Endodermal cell (in vitro differentiated cells): Measurements from ENCODE around the gene PMFBP1. TPM values are rescaled to one million over a fixed set of nuclear protein-coding genes. Genes with fewer than 3 reads are reported as not detected.

Experiments
- DNase-seq: peaks from one replicate; pipeline ENCODE4 v3.0.0-alpha.2; 2017
- H3K27ac ChIP-seq: 2 replicates; pipeline ENCODE4 v1.5.1; 2013; ENCODE audit warnings: mild to moderate bottlenecking, low read depth, low read length, moderate library complexity
- H3K27me3 ChIP-seq: 2 replicates; pipeline ENCODE4 v1.6.1; 2013; ENCODE audit warnings: mild to moderate bottlenecking, low read length, moderate library complexity; ENCODE audit not compliant: insufficient read depth, control insufficient read depth, poor library complexity, severe bottlenecking
- H3K36me3 ChIP-seq: 2 replicates; pipeline ENCODE4 v1.7.0; 2013; ENCODE audit warnings: mild to moderate bottlenecking, low read length, moderate library complexity; ENCODE audit not compliant: control insufficient read depth, insufficient read depth
- H3K4me1 ChIP-seq: one replicate; pipeline ENCODE4 v1.7.0; 2013; ENCODE audit warnings: low read length; ENCODE audit not compliant: control insufficient read depth, insufficient read depth
- H3K4me3 ChIP-seq: 2 replicates; pipeline ENCODE4 v1.5.1; 2013; ENCODE audit warnings: mild to moderate bottlenecking, low read length, moderate library complexity
- H3K9ac ChIP-seq: 2 replicates; pipeline ENCODE4 v1.6.1; 2013; ENCODE audit warnings: mild to moderate bottlenecking, low read length, moderate library complexity; ENCODE audit not compliant: poor library complexity, severe bottlenecking; ENCODE audit errors: extremely low read depth
- H3K9me3 ChIP-seq: 2 replicates; pipeline ENCODE4 v1.6.1; 2013; ENCODE audit warnings: mild to moderate bottlenecking, low read length, moderate library complexity; ENCODE audit not compliant: control insufficient read depth
- H3K27ac Mint-ChIP-seq: 2 replicates; pipeline ENCODE4 v1.8.0; 2020; ENCODE audit warnings: mixed read lengths
- H3K27me3 Mint-ChIP-seq: 2 replicates; pipeline ENCODE4 v1.8.0; 2021; ENCODE audit warnings: mild to moderate bottlenecking, mixed read lengths; ENCODE audit not compliant: insufficient read depth
- H3K36me3 Mint-ChIP-seq: 2 replicates; pipeline ENCODE4 v1.8.0; 2020; ENCODE audit warnings: low read depth, mixed read lengths
- H3K4me1 Mint-ChIP-seq: 2 replicates; pipeline ENCODE4 v1.8.0; 2020; ENCODE audit warnings: mixed read lengths
- H3K4me3 Mint-ChIP-seq: 2 replicates; pipeline ENCODE4 v1.8.0; 2020; ENCODE audit warnings: mild to moderate bottlenecking, moderate library complexity, mixed read lengths
- H3K9me3 Mint-ChIP-seq: 2 replicates; pipeline ENCODE4 v1.8.0; 2020; ENCODE audit warnings: mild to moderate bottlenecking, mixed read lengths
- CTCF ChIP-seq: fragments of 200-600 bp; sonication (generic); conservative IDR thresholded peaks from 2 replicates; pipeline ENCODE4 v1.5.0; 2021; ENCODE audit warnings: antibody characterized with exemption, mild to moderate bottlenecking
- whole genome bisulfite sequencing, 2 experiments: methylation state at CpG; one replicate each; pipeline versions ENCODE4 v1.1.5 to v1.1.7; 2013; ENCODE audit warnings: missing lambda C conversion rate in 2 of 2, mixed read lengths in 1 of 2; ENCODE audit not compliant: insufficient coverage in 1 of 2, insufficient read length in 1 of 2; 5-methylcytosine and 5-hydroxymethylcytosine counted together
- total RNA-seq, 2 donors: library from RNA; stranded (reverse); fragmentation: NEBNext Ultra II Directional in 1 of 2; extraction: Animal tissue kit (Norgen Biotek cat#: 25700) in 1 of 2; gene quantifications; 2 replicates in 1 of 2; 3 replicates in 1 of 2; pipeline ENCODE4 v1.2.1, GENCODE V29; 2021

The PMFBP1 gene
- total RNA-seq, 2 donors from 2014 or later = 2.1 to 4.1 TPM

GRCh38 chr16:72108353-72109102 lies 63.4 kb downstream of the PMFBP1 start:
- Histone ChIP-seq H3K36me3 (peaks cover 85% of the 10 kb centered on the region), H3K9ac (no peak overlapping the region), H3K27ac (no peak overlapping the region), H3K4me3 (no peak overlapping the region), H3K27me3 (no peaks in the 10 kb centered on the region), H3K4me1 (no peaks in the 10 kb centered on the region), H3K9me3 (no peaks in the 10 kb centered on the region)
- no peak overlapping the region for H3K4me3 Mint-ChIP-seq
- no peaks in the 10 kb centered on the region for H3K27me3 Mint-ChIP-seq
- H3K9me3 Mint-ChIP-seq = no peaks in the 10 kb centered on the region
- no peak for TF ChIP-seq CTCF
- H3K27ac Mint-ChIP-seq = no peak overlapping the region
- H3K4me1 Mint-ChIP-seq = peaks cover 2% of the 10 kb centered on the region
- 89 to 91% methylated on average over 11 to 16 of the region's 16 CpGs for WGBS, 2 experiments
- no peak for DNase-seq
- peaks cover 98% of the 10 kb centered on the region for H3K36me3 Mint-ChIP-seq

- H3K4me3 Mint-ChIP-seq = no peak overlapping the region
- H3K36me3 Mint-ChIP-seq = peaks cover 98% of the 10 kb centered on the region
Measured at GRCh38 chr16:72107371-72107770, 64.6 kb downstream of the PMFBP1 start.

GRCh38 chr16:72105978-72106377 lies 66.0 kb downstream of the PMFBP1 start:
- Mint-ChIP-seq H3K27ac (no peak overlapping the region), H3K27me3 (no peaks in the 10 kb centered on the region), H3K4me1 (no peaks in the 10 kb centered on the region), H3K9me3 (no peaks in the 10 kb centered on the region), H3K4me3 (no peak overlapping the region), H3K36me3 (peaks cover 97% of the 10 kb centered on the region)
- Histone ChIP-seq H3K27ac (no peak overlapping the region), H3K4me3 (no peak overlapping the region), H3K9me3 (no peaks in the 10 kb centered on the region), H3K4me1 (no peaks in the 10 kb centered on the region), H3K9ac (no peak overlapping the region), H3K36me3 (peaks cover 94% of the 10 kb centered on the region), H3K27me3 (no peaks in the 10 kb centered on the region)
- no peak for DNase-seq
- WGBS, 2 experiments = 94 to 98% methylated on average over 9 to 12 of the region's 12 CpGs
- no peak for TF ChIP-seq CTCF

More at GRCh38 chr16:72107371-72107770, 64.6 kb downstream of the PMFBP1 start:
- WGBS, 2 experiments = 92 to 95% methylated on average over 12 to 17 of the region's 17 CpGs
- Histone ChIP-seq H3K27ac (no peak overlapping the region), H3K4me1 (no peaks in the 10 kb centered on the region), H3K9ac (no peak overlapping the region), H3K27me3 (no peaks in the 10 kb centered on the region), H3K4me3 (no peak overlapping the region), H3K36me3 (peaks cover 93% of the 10 kb centered on the region), H3K9me3 (no peaks in the 10 kb centered on the region)
- no peak for TF ChIP-seq CTCF
- Mint-ChIP-seq H3K27me3 (no peaks in the 10 kb centered on the region), H3K27ac (no peak overlapping the region), H3K9me3 (no peaks in the 10 kb centered on the region), H3K4me1 (peaks cover 2% of the 10 kb centered on the region)
- no peak for DNase-seq
